SK-MEL-5 (cell line): ENCODE measurements around the gene ABHD3. TPM values are rescaled to one million over a fixed set of nuclear protein-coding genes. Genes with fewer than 3 reads are reported as not detected.
"Not testable (repeated sequence)": the region's sequence is repeated elsewhere in the genome, so short reads cannot be mapped to it uniquely, and the experiment has no call there.

ENCODE experiments used
- DNase-seq: peaks from one replicate; pipeline ENCODE4 v3.0.0-alpha.2; 2016; ENCODE audit warnings: low read depth, low spot score
- in situ Hi-C: cut with HindIII; loops from 2 replicates; pipeline ENCODE4 v1.10.0; 2016; ENCODE audit warnings: low sequenced_read_pairs, high pct_unique_total_duplicates, low pct_unique_long_range_greater_than_20kb
- total RNA-seq: library from RNA; depleted of rRNA; stranded (reverse); fragments of >200 nt; shearing (Covaris generic); gene quantifications from 2 replicates; pipeline ENCODE4 v1.2.3, GENCODE V29; 2014

ABHD3 gene
- total RNA-seq, 1 experiment from 2014 or later = 21.9 TPM

DNA sequence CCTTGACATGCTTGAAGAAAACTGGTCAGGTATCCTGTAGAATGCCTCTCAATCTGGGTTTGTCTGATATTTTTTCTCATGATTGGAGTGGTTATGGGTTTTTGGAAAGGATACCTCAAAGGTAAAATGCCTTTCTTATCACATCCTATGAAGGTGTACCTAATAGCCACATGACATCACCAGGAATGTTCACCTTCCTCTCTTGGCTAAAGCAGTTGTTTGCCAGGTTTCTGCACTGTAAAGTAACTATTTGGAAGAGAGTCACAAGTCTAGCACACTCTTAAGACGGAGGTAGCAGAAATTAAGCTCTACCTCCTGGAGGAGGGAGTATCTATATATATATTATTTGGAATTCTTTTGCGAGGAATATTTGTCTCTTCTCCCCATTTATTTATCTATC lies 18.1 kb upstream of the ABHD3 start:
- in situ Hi-C loops = no loop called here
- DNase-seq = no peak

- in situ Hi-C loops = no loop called here
- no peak for DNase-seq
These were observed 9.9 kb upstream of the ABHD3 start for GRCh38 chr18:21714474-21714873.

DNA sequence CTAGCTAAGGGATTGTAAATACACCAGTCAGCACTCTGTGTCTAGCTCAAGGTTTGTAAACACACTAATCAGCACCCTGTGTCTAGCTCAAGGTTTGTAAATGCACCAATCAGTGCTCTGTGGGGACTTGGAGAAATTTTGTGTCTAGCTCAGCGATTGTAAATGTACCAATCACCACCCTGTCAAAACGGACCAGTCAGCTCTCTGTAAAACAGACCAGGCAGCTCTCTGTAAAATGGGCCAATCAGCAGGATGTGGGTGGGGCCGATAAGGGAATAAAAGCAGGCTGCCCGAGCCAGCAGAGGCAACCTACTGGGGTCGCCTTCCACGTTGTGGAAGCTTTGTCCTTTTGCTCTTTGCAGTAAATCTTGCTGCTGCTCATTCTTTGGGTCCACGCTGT lies 2.6 kb upstream of the ABHD3 start:
- in situ Hi-C loops, DNase-seq: not testable (repeated sequence)

DNA sequence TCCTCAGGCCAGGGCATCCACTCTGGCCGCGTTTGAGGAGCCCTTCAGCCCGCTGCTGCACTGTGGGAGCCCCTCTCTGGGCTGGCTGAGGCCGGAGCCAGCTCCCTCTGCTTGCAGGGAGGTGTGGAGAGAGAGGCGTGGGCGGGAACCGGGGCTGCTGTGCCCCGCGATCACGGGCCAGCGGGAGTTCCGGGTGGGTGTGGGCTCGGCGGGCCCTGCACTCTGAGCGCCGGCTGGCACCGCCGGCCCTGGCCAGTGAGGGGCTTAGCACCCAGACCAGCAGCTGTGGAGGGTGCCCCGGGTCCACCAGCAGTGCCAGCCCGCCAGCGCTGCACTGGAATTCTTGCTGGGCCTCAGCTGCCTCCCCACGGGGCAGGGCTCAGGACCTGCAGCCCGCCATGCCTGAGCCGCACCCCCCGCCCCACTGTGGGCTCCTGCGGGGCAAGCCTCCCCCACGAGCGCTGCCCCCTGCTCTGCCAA lies 1.9 kb upstream of the ABHD3 start:
- no peak for DNase-seq
- in situ Hi-C loops = no loop called here

DNA sequence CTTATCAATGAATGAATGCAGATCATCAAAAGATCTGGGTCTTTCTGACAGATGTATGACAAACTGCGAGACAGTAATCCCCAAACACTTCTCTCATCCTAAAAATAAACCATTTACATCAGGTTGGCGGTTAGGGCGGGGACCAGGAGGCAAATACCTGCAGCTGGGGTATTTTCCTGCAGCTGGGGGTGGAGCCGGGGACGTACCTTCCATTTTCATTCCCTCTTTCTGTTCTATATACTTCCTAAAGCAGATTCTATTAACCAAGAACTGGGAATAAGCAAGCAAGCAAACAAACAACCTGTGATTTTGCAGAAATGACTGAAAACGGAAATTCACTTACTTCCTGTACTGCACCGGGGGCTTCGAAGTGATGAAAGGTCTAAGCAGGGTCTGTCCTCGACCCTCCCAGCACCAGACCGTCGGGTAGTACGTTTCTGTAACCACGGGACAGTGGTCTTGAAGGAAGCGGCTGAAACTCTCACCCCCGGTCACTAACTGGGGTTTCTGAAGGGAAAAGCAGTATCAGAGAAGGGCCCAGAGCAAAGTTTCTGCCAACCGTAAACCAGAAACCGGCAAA lies 1.2 kb downstream of the ABHD3 start:
- in situ Hi-C loops = no loop called here
- DNase-seq = no peak

DNA sequence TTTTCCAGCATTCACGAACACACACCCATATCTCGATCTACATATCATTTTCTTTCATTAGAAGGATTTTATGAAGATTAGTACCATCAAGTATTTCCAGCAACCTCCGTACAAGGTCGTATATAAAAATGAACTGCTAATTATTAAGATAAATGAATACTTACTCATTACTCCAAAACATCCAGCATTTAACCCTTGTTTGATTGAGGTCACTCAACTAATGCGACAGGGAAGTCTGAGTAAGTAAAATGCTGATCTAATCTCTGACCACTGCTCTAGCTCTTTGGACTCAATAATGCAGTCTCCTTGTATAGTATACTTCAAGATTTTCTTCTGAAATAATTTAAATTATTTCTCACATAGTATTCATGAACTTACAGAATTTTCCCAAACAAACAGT lies 2.0 kb downstream of the ABHD3 start:
- no peak for DNase-seq
- in situ Hi-C loops = no loop called here

GRCh38 chr18:21701621-21702020 lies 3.0 kb downstream of the ABHD3 start:
- DNase-seq = no peak
- in situ Hi-C loops = no loop called here

- in situ Hi-C loops = no loop called here
- no peak for DNase-seq
These were observed 4.0 kb downstream of the ABHD3 start for GRCh38 chr18:21700528-21701075.

- in situ Hi-C loops = no loop called here
- DNase-seq = peak; percentile 74
These were observed 11.3 kb downstream of the ABHD3 start for GRCh38 chr18:21693322-21693721.

DNA sequence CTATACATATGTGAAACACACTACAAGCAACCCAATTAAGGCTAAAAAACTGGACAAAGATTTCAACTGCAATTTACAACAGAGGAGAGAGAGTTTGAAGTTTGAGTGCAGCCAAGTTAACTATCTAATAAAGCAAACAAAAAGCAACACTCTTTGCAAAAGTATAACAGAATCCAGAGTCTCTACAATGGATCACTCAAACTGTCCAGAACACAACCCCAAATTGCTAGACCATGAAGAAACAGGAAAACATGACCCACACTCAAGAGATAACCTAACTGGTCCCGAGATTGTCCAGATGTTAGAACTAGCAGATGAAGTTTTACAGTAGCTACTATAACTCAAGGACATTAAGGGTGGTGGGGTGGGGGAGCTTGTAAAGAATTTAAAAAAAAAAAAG lies 14.8 kb downstream of the ABHD3 start:
- no peak for DNase-seq
- in situ Hi-C loops = no loop called here

DNA sequence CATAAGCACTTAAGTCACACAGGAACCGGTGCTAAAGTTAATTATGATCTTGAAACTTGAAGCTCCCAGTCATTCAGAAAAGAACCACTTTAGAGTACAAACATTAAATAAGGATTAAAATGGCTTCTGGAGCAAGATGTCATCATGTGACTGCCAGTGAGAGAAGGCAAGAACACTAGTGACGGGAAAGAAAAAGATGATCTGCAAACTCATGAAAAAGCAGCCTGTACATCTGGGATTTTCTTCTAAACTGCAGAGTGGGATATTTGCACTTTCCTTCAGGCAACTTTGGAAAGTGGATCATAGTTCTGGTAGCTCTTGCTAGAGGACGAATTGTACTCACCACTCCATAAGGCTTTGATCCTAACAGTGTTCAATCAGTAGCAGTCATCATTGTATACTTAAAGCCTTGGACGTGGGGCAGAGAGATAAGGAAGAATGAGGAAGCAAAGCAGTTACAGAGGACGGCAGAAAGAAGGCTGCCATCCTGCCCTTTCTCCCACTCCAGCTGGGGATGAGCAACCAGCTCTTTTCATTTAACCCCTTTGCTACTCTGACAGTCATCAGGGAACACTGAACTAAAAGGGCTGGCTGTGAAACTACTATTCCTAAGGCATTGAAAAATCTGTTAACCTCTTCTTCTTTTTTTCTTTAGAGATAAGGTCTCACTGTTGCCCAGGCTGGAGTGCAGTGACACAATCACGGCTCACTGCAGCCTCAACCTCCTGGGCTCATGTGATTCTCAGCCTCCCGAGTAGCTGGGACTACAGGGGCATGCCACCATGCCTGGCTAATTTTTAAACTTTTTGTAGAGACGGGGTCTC lies 18.1 kb downstream of the ABHD3 start:
- in situ Hi-C loops = no loop called here
- DNase-seq = no peak

DNA sequence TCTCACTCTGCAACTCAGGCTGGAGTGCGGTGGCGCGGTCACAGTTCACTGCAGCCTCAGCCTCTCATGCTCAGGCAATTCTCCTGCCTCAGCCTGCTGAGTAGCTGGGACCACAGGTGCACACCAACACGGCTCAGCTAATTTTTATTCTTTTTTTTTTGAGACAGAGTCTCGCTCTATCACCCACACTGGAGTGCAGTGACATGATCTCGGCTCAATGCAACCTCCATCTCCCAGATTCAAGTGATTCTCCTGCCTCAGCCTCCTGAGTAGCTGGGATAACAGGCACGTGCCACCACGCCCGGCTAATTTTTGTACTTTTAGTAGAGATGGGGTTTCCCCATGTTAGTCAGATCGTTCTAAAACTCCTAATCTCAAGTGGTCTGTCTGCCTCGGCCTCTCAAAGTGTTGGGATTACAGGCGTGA lies 19.0 kb downstream of the ABHD3 start:
- in situ Hi-C loops, DNase-seq: not testable (repeated sequence)

- DNase-seq = no peak
- in situ Hi-C loops = no loop called here
These were observed 19.8 kb downstream of the ABHD3 start for GRCh38 chr18:21684731-21685130.

GRCh38 chr18:21682371-21683051 lies 22.1 kb downstream of the ABHD3 start:
- in situ Hi-C loops = no loop called here
- peak; percentile 52 for DNase-seq

GRCh38 chr18:21680161-21680560 lies 24.4 kb downstream of the ABHD3 start:
- in situ Hi-C loops = no loop called here

GRCh38 chr18:21678859-21679258 lies 25.7 kb downstream of the ABHD3 start:
- in situ Hi-C loops = no loop called here
- DNase-seq = no peak

More at GRCh38 chr18:21680161-21680560, 24.4 kb downstream of the ABHD3 start:
- no peak for DNase-seq

DNA sequence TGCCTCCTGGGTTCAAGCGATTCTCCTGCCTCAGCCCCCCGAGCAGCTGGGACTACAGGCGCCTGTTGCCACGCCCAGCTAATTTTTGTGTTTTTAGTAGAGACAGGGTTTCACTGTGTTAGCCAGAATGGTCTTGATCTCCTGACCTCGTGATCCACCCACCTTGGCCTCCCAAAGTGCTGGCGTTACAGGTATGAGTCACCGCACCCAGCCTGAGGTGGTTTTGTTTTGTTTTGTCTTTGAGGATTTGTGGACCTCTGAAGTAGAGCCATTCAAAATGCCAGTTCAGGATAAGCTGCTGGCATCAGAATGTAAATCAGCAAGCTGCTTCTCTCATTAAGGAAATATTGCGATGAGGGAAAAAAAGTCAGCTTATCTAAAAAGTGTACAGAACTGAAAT lies 29.2 kb downstream of the ABHD3 start:
- in situ Hi-C loops, DNase-seq: not testable (repeated sequence)

DNA sequence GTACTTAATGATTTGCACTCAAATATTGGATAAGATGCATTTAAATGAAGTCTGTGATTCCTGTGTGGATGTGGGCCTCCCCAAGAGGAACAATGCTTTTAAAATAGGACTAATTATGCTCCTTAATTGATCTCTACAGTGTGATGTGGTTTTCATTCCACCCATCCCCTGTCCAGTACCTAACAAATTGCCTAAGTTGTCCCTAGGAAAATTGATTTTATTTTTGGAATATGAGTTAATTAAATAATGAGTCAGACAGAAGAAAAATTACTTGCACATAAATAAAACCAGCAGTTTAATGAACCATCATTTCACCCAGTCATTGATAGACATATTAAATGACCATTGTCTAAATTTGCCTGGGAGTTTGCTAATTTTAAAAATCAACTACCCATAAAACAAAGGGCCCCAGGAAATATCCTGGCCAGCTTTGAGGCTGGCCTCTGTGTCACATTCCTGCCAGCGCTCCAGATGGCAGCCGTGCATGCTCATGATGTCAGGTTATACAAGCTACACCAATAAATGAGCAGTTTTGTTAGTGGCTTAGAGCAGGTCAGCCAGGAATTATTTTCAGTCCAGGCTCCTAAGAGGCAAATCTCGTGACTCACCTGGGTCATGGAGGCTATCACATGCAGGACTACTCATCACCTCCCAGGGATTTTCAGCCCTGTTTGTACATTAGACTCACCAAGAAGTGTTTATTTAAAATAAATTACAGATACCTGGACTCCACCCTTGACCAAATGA lies 31.9 kb downstream of the ABHD3 start:
- in situ Hi-C loops = no loop called here
- peak; percentile 11 for DNase-seq
